ENCODE results near the gene ERH. TPM values are rescaled to one million over a fixed set of nuclear protein-coding genes. Genes with fewer than 3 reads are reported as not detected.

The ERH gene
- total RNA-seq, 1 experiment from 2014 or later = 245 TPM

DNA sequence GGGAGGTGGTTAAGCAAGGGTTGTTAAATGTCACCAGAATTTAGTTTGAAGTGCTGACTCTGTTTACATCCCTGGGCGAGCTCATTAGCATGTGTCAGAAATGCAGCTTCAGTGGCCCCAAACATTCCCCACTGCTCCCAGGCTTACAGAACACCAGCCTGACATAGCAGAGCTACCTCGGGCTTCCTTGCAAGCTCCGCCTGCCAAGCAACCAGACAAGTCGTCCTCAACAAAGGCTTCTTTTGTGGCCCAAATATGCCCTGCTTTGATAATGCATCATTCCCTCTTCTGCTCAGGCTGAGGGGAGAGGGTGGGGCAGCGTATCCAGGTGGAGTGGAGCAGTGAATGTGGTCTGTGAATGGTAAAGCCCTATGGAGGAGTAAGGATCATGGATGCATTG, 28.0 kb downstream of the ERH start:
- Mint-ChIP-seq H3K27me3 (ENCODE audit: insufficient read depth, unreplicated experiment) (no peaks in the 10 kb centered on the region), H3K27ac (ENCODE audit: low read depth, unreplicated experiment) (no peak overlapping the region), H3K36me3 (ENCODE audit: insufficient read depth, unreplicated experiment) (peaks cover 9% of the 10 kb centered on the region), H3K4me3 (ENCODE audit: unreplicated experiment) (no peak overlapping the region), H3K4me1 (ENCODE audit: insufficient read depth, unreplicated experiment) (no peaks in the 10 kb centered on the region), H3K9me3 (ENCODE audit: unreplicated experiment) (no peaks in the 10 kb centered on the region)
- no peak for DNase-seq (ENCODE audit: unreplicated experiment)
- no peak for TF ChIP-seq CTCF (IDR thresholded peaks at IDR 0.05; ENCODE audit: unreplicated experiment)
- intact Hi-C loops (cut with micrococcal nuclease) = no loop called here
- ChIA-PET CTCF (interaction anchor here (1.9 kb wide), 1 partner anchor 12 kb away, joined by 8 read pairs; no protein-coding TSS in a partner anchor), POLR2A (interaction anchor here (1.3 kb wide), 1 partner anchor 28 kb away, joined by 3 read pairs; the partner anchor contains the start of genes ERH and SLC39A9)
- BruUV-seq (replicated peaks) = no TSS peak

- intact Hi-C loops (cut with micrococcal nuclease) = no loop called here
- POLR2A ChIA-PET = no interaction called here
- no peaks in the 10 kb centered on the region for H3K4me1 Mint-ChIP-seq (ENCODE audit: insufficient read depth, unreplicated experiment)
- BruUV-seq (replicated peaks) = no TSS peak
- H3K36me3 Mint-ChIP-seq (ENCODE audit: insufficient read depth, unreplicated experiment) = no peaks in the 10 kb centered on the region
- no peaks in the 10 kb centered on the region for H3K27me3 Mint-ChIP-seq (ENCODE audit: insufficient read depth, unreplicated experiment)
- H3K9me3 Mint-ChIP-seq (ENCODE audit: unreplicated experiment) = no peaks in the 10 kb centered on the region
- DNase-seq (ENCODE audit: unreplicated experiment) = no peak
- no peak for TF ChIP-seq CTCF (IDR thresholded peaks at IDR 0.05; ENCODE audit: unreplicated experiment)
- H3K4me3 Mint-ChIP-seq (ENCODE audit: unreplicated experiment) = no peak overlapping the region
- CTCF ChIA-PET = interaction anchor here (1.1 to 1.9 kb wide), 3 partner anchors 14 to 39 kb away, joined by 3 to 8 read pairs (median 3); no protein-coding TSS in a partner anchor
- H3K27ac Mint-ChIP-seq (ENCODE audit: low read depth, unreplicated experiment) = no peak overlapping the region
These were observed 29.7 kb downstream of the ERH start for GRCh38 chr14:69368381-69368780.

DNA sequence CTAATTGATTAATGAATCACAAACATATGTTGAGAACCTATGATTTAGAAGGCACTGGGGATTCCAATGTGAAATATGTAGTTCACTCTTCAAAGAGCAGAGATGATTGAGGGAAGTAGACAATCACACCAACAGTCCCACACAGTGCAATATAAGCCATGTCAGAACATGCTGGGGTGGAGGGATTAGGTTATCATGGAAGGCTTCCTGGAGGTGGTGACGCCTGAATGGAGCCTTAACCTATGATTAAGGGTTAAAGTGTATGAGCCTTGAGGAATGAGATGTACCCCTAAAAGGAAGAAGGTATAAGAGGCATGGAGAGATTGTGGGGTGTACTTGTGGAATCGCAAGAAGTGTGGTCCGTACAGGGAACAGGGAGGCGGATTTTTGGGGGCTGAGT, 31.3 kb downstream of the ERH start:
- no peaks in the 10 kb centered on the region for H3K4me1 Mint-ChIP-seq (ENCODE audit: insufficient read depth, unreplicated experiment)
- no peak for TF ChIP-seq CTCF (IDR thresholded peaks at IDR 0.05; ENCODE audit: unreplicated experiment)
- no peaks in the 10 kb centered on the region for H3K27me3 Mint-ChIP-seq (ENCODE audit: insufficient read depth, unreplicated experiment)
- no TSS peak for BruUV-seq (replicated peaks)
- intact Hi-C loops (cut with micrococcal nuclease) = no loop called here
- H3K36me3 Mint-ChIP-seq (ENCODE audit: insufficient read depth, unreplicated experiment) = no peaks in the 10 kb centered on the region
- no peaks in the 10 kb centered on the region for H3K9me3 Mint-ChIP-seq (ENCODE audit: unreplicated experiment)
- no peak overlapping the region for H3K4me3 Mint-ChIP-seq (ENCODE audit: unreplicated experiment)
- CTCF ChIA-PET = no interaction called here
- H3K27ac Mint-ChIP-seq (ENCODE audit: low read depth, unreplicated experiment) = no peak overlapping the region
- no peak for DNase-seq (ENCODE audit: unreplicated experiment)
- POLR2A ChIA-PET = interaction anchor here (0.7 to 1.3 kb wide), 3 partner anchors 10 to 33 kb away, joined by 3 to 4 read pairs (median 3); no protein-coding TSS in a partner anchor

DNA sequence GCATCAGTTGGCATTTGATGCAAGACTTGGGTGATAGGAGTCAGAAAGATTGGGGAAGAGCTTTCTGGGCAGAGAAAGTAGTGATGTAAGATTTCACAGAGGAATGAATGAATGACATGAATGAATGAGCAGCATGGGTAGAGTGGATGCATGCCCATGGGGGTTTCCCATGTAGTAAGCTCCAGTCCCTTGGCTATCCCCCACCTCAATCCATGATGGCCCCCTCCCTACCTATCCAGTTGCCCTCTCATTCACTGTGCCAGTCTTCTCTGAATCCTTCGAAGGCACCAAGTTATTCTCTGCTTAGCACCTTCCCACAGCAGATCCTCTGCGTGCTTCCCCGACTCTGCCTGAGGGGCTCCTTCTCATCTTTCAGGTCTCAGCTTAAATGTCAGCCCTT, 32.0 kb downstream of the ERH start:
- no peaks in the 10 kb centered on the region for H3K9me3 Mint-ChIP-seq (ENCODE audit: unreplicated experiment)
- no TSS peak for BruUV-seq (replicated peaks)
- H3K4me1 Mint-ChIP-seq (ENCODE audit: insufficient read depth, unreplicated experiment) = no peaks in the 10 kb centered on the region
- intact Hi-C loops (cut with micrococcal nuclease) = no loop called here
- POLR2A ChIA-PET = interaction anchor here (1.3 kb wide), 1 partner anchor 10 kb away, joined by 4 read pairs; no protein-coding TSS in a partner anchor
- CTCF ChIA-PET = no interaction called here
- no peak overlapping the region for H3K4me3 Mint-ChIP-seq (ENCODE audit: unreplicated experiment)
- H3K27me3 Mint-ChIP-seq (ENCODE audit: insufficient read depth, unreplicated experiment) = no peaks in the 10 kb centered on the region
- H3K36me3 Mint-ChIP-seq (ENCODE audit: insufficient read depth, unreplicated experiment) = no peaks in the 10 kb centered on the region
- H3K27ac Mint-ChIP-seq (ENCODE audit: low read depth, unreplicated experiment) = no peak overlapping the region
- DNase-seq (ENCODE audit: unreplicated experiment) = no peak
- TF ChIP-seq CTCF (IDR thresholded peaks at IDR 0.05; ENCODE audit: unreplicated experiment) = no peak
